ENCODE results near the gene DNTT.
"Not testable (repeated sequence)": the region's sequence is repeated elsewhere in the genome, so short reads cannot be mapped to it uniquely, and the experiment has no call there.

Gene DNTT

GRCh38 chr10:96292971-96293920 lies 11.0 kb upstream of the DNTT start:
- Histone ChIP-seq H3K27me3 (ENCODE audit: insufficient read depth, low read length) (no peaks in the 10 kb centered on the region), H3K4me1 (ENCODE audit: insufficient read depth, low read length) (peaks cover 2% of the 10 kb centered on the region), H3K27ac (ENCODE audit: low read depth, low read length) (no peak overlapping the region), H3K9ac (ENCODE audit: low read depth, low read length) (no peak overlapping the region), H3K9me3 (ENCODE audit: insufficient read depth, low read depth, low read length) (no peaks in the 10 kb centered on the region), H3K4me3 (ENCODE audit: low read length) (no peak overlapping the region), H3K36me3 (ENCODE audit: insufficient read depth, low read length) (no peaks in the 10 kb centered on the region)
- 58% methylated on average over 7 of the region's 7 CpGs for WGBS

- H3K4me3 ChIP-seq (ENCODE audit: low read length) = no peak overlapping the region
- no peaks in the 10 kb centered on the region for H3K9me3 ChIP-seq (ENCODE audit: insufficient read depth, low read depth, low read length)
- peaks cover 2% of the 10 kb centered on the region for H3K4me1 ChIP-seq (ENCODE audit: insufficient read depth, low read length)
- no peaks in the 10 kb centered on the region for H3K36me3 ChIP-seq (ENCODE audit: insufficient read depth, low read length)
- H3K9ac ChIP-seq (ENCODE audit: low read depth, low read length) = no peak overlapping the region
- H3K27ac ChIP-seq (ENCODE audit: low read depth, low read length) = no peak overlapping the region
- no peaks in the 10 kb centered on the region for H3K27me3 ChIP-seq (ENCODE audit: insufficient read depth, low read length)
- 93% methylated on average over 4 of the region's 4 CpGs for WGBS
Measured at GRCh38 chr10:96295475-96295874, 8.8 kb upstream of the DNTT start.

- H3K36me3 ChIP-seq (ENCODE audit: insufficient read depth, low read length) = no peaks in the 10 kb centered on the region
- H3K4me1 ChIP-seq (ENCODE audit: insufficient read depth, low read length) = peaks cover 11% of the 10 kb centered on the region
- no peaks in the 10 kb centered on the region for H3K27me3 ChIP-seq (ENCODE audit: insufficient read depth, low read length)
- H3K4me3 ChIP-seq (ENCODE audit: low read length) = no peak overlapping the region
- no peaks in the 10 kb centered on the region for H3K9me3 ChIP-seq (ENCODE audit: insufficient read depth, low read depth, low read length)
- WGBS = 98% methylated on average over 2 of the region's 2 CpGs
- H3K9ac ChIP-seq (ENCODE audit: low read depth, low read length) = no peak overlapping the region
- H3K27ac ChIP-seq (ENCODE audit: low read depth, low read length) = no peak overlapping the region
Measured at GRCh38 chr10:96297486-96297885, 6.7 kb upstream of the DNTT start.

GRCh38 chr10:96298362-96298761 lies 5.9 kb upstream of the DNTT start:
- no peaks in the 10 kb centered on the region for H3K36me3 ChIP-seq (ENCODE audit: insufficient read depth, low read length)
- no peaks in the 10 kb centered on the region for H3K27me3 ChIP-seq (ENCODE audit: insufficient read depth, low read length)
- no peak overlapping the region for H3K4me3 ChIP-seq (ENCODE audit: low read length)
- H3K27ac ChIP-seq (ENCODE audit: low read depth, low read length) = no peak overlapping the region
- no peak overlapping the region for H3K9ac ChIP-seq (ENCODE audit: low read depth, low read length)
- 90% methylated on average over 3 of the region's 3 CpGs for WGBS
- H3K4me1 ChIP-seq (ENCODE audit: insufficient read depth, low read length) = peaks cover 8% of the 10 kb centered on the region; the same call in 1 of the 2 replicates
- no peaks in the 10 kb centered on the region for H3K9me3 ChIP-seq (ENCODE audit: insufficient read depth, low read depth, low read length)

- Histone ChIP-seq H3K27me3 (ENCODE audit: insufficient read depth, low read length) (no peaks in the 10 kb centered on the region), H3K9ac (ENCODE audit: low read depth, low read length) (no peak overlapping the region), H3K4me1 (ENCODE audit: insufficient read depth, low read length) (peaks cover 8% of the 10 kb centered on the region; the same call in 1 of the 2 replicates), H3K36me3 (ENCODE audit: insufficient read depth, low read length) (no peaks in the 10 kb centered on the region), H3K27ac (ENCODE audit: low read depth, low read length) (no peak overlapping the region), H3K9me3 (ENCODE audit: insufficient read depth, low read depth, low read length) (no peaks in the 10 kb centered on the region), H3K4me3 (ENCODE audit: low read length) (no peak overlapping the region)
- WGBS = 100% methylated on average over 2 of the region's 5 CpGs
Measured at GRCh38 chr10:96299383-96299782, 4.9 kb upstream of the DNTT start.

GRCh38 chr10:96301616-96302015 lies 2.6 kb upstream of the DNTT start:
- H3K4me1 ChIP-seq (ENCODE audit: insufficient read depth, low read length) = peaks cover 8% of the 10 kb centered on the region; the same call in 1 of the 2 replicates
- H3K27me3 ChIP-seq (ENCODE audit: insufficient read depth, low read length) = no peaks in the 10 kb centered on the region
- no peak overlapping the region for H3K27ac ChIP-seq (ENCODE audit: low read depth, low read length)
- H3K9me3 ChIP-seq (ENCODE audit: insufficient read depth, low read depth, low read length) = no peaks in the 10 kb centered on the region
- 80% methylated on average over 1 of the region's 1 CpG for WGBS
- H3K36me3 ChIP-seq (ENCODE audit: insufficient read depth, low read length) = no peaks in the 10 kb centered on the region
- H3K9ac ChIP-seq (ENCODE audit: low read depth, low read length) = no peak overlapping the region
- H3K4me3 ChIP-seq (ENCODE audit: low read length) = no peak overlapping the region

GRCh38 chr10:96305019-96305418 lies 785 bp downstream of the DNTT start:
- H3K27me3 ChIP-seq (ENCODE audit: insufficient read depth, low read length) = no peaks in the 10 kb centered on the region
- H3K9ac ChIP-seq (ENCODE audit: low read depth, low read length) = no peak overlapping the region
- H3K36me3 ChIP-seq (ENCODE audit: insufficient read depth, low read length) = no peaks in the 10 kb centered on the region
- 93% methylated on average over 3 of the region's 3 CpGs for WGBS
- H3K27ac ChIP-seq (ENCODE audit: low read depth, low read length) = no peak overlapping the region
- no peak overlapping the region for H3K4me3 ChIP-seq (ENCODE audit: low read length)
- peaks cover 33% of the 10 kb centered on the region for H3K4me1 ChIP-seq (ENCODE audit: insufficient read depth, low read length)
- no peaks in the 10 kb centered on the region for H3K9me3 ChIP-seq (ENCODE audit: insufficient read depth, low read depth, low read length)

GRCh38 chr10:96306516-96306915 lies 2.3 kb downstream of the DNTT start:
- no peaks in the 10 kb centered on the region for H3K36me3 ChIP-seq (ENCODE audit: insufficient read depth, low read length)
- no peak overlapping the region for H3K9ac ChIP-seq (ENCODE audit: low read depth, low read length)
- H3K4me1 ChIP-seq (ENCODE audit: insufficient read depth, low read length) = peaks cover 43% of the 10 kb centered on the region
- WGBS = 95% methylated on average over 8 of the region's 8 CpGs
- H3K27me3 ChIP-seq (ENCODE audit: insufficient read depth, low read length) = no peaks in the 10 kb centered on the region
- no peak overlapping the region for H3K27ac ChIP-seq (ENCODE audit: low read depth, low read length)
- H3K9me3 ChIP-seq (ENCODE audit: insufficient read depth, low read depth, low read length) = no peaks in the 10 kb centered on the region
- no peak overlapping the region for H3K4me3 ChIP-seq (ENCODE audit: low read length)

- H3K27ac ChIP-seq (ENCODE audit: low read depth, low read length) = peak overlapping the region; percentile 92
- peaks cover 52% of the 10 kb centered on the region for H3K4me1 ChIP-seq (ENCODE audit: insufficient read depth, low read length)
- not testable (repeated sequence) for H3K27me3 ChIP-seq (ENCODE audit: insufficient read depth, low read length); H3K4me3 ChIP-seq (ENCODE audit: low read length); H3K36me3 ChIP-seq (ENCODE audit: insufficient read depth, low read length); H3K9me3 ChIP-seq (ENCODE audit: insufficient read depth, low read depth, low read length)
- H3K9ac ChIP-seq (ENCODE audit: low read depth, low read length) = peak overlapping the region; percentile 17; the same call in 1 of the 2 replicates
- 27% methylated on average over 4 of the region's 4 CpGs for WGBS
Measured at GRCh38 chr10:96308854-96309253, 4.6 kb downstream of the DNTT start.

- H3K27ac ChIP-seq (ENCODE audit: low read depth, low read length) = peak overlapping the region; percentile 94
- no peaks in the 10 kb centered on the region for H3K9me3 ChIP-seq (ENCODE audit: insufficient read depth, low read depth, low read length)
- 13% methylated on average over 3 of the region's 3 CpGs for WGBS
- no peaks in the 10 kb centered on the region for H3K36me3 ChIP-seq (ENCODE audit: insufficient read depth, low read length)
- H3K4me1 ChIP-seq (ENCODE audit: insufficient read depth, low read length) = peaks cover 52% of the 10 kb centered on the region
- H3K9ac ChIP-seq (ENCODE audit: low read depth, low read length) = peak overlapping the region; percentile 69; the same call in 1 of the 2 replicates
- no peaks in the 10 kb centered on the region for H3K27me3 ChIP-seq (ENCODE audit: insufficient read depth, low read length)
- H3K4me3 ChIP-seq (ENCODE audit: low read length) = no peak overlapping the region
Measured at GRCh38 chr10:96309628-96310320, 5.5 kb downstream of the DNTT start.

GRCh38 chr10:96310321-96310669 lies 6.1 kb downstream of the DNTT start:
- H3K27me3 ChIP-seq (ENCODE audit: insufficient read depth, low read length) = no peaks in the 10 kb centered on the region
- no peak overlapping the region for H3K4me3 ChIP-seq (ENCODE audit: low read length)
- no peaks in the 10 kb centered on the region for H3K36me3 ChIP-seq (ENCODE audit: insufficient read depth, low read length)
- peaks cover 52% of the 10 kb centered on the region for H3K4me1 ChIP-seq (ENCODE audit: insufficient read depth, low read length)
- H3K27ac ChIP-seq (ENCODE audit: low read depth, low read length) = peak overlapping the region; percentile 94
- WGBS = 6% methylated on average over 1 of the region's 1 CpG
- peak overlapping the region; percentile 69 for H3K9ac ChIP-seq (ENCODE audit: low read depth, low read length)
- H3K9me3 ChIP-seq (ENCODE audit: insufficient read depth, low read depth, low read length) = no peaks in the 10 kb centered on the region

Measured in HUES64 (cell line).